OCI-LY3 (cell line): ENCODE data around the gene CGN.
"Not testable (repeated sequence)": the region's sequence is repeated elsewhere in the genome, so short reads cannot be mapped to it uniquely, and the experiment has no call there.

Source experiments
- H2AFZ ChIP-seq: fragments of 200-600, 300-600 bp; shearing (Covaris generic); 2 replicates; pipeline ENCODE4 v1.6.0; 2014; ENCODE audit warnings: antibody characterized with exemption, low read depth, low read length
- H3K27ac ChIP-seq: fragments of 200-600, 300-600 bp; sonication (generic); 2 replicates; pipeline ENCODE4 v1.5.1; 2014; ENCODE audit warnings: mild to moderate bottlenecking, low read length, moderate library complexity, mixed read lengths
- H3K27me3 ChIP-seq: fragments of 200-600, 300-600 bp; sonication (generic); 2 replicates; pipeline ENCODE4 v1.6.1; 2014; ENCODE audit warnings: low read depth, low read length, mixed read lengths
- H3K36me3 ChIP-seq: fragments of 200-600, 300-600 bp; sonication (generic); replicated peaks from 2 replicates; pipeline ENCODE3; 2014; ENCODE audit warnings: low read depth, low read length, mixed read lengths
- H3K4me1 ChIP-seq: fragments of 300-600, 200-600 bp; sonication (generic); 2 replicates; pipeline ENCODE4 v1.6.1; 2014; ENCODE audit warnings: low read length, mixed read lengths
- H3K4me2 ChIP-seq: fragments of 200-600, 300-600 bp; sonication (generic); 2 replicates; pipeline ENCODE4 v1.6.1; 2014; ENCODE audit warnings: low read length, mixed read lengths
- H3K4me3 ChIP-seq: fragments of 300-600, 200-600 bp; sonication (generic); 2 replicates; pipeline ENCODE4 v1.5.1; 2014; ENCODE audit warnings: antibody characterized with exemption, mild to moderate bottlenecking, low read length, moderate library complexity
- H3K79me2 ChIP-seq: fragments of 300-600, 200-600 bp; shearing (Covaris generic); 2 replicates; pipeline ENCODE4 v1.6.1; 2014; ENCODE audit warnings: mild to moderate bottlenecking, low read length, mixed read lengths
- H3K9ac ChIP-seq: fragments of 300-600, 200-600 bp; shearing (Covaris generic); 2 replicates; pipeline ENCODE4 v1.6.0; 2014; ENCODE audit warnings: mild to moderate bottlenecking, low read length, moderate library complexity
- H3K9me3 ChIP-seq: fragments of 200-600, 300-600 bp; shearing (Covaris generic); 2 replicates; pipeline ENCODE4 v1.6.1; 2014; ENCODE audit warnings: low read length, mixed read lengths; ENCODE audit not compliant: insufficient read depth
- H4K20me1 ChIP-seq: fragments of 200-600, 300-600 bp; sonication (generic); 2 replicates; pipeline ENCODE4 v1.6.1; 2016; ENCODE audit warnings: low read length, mixed read lengths; ENCODE audit not compliant: insufficient read depth
- CTCF ChIP-seq: fragments of 200-600, 300-600 bp; sonication (generic); IDR thresholded peaks from 2 replicates; pipeline ENCODE4 v1.5.1; 2014; ENCODE audit warnings: antibody characterized with exemption, low read length, low read depth
- EZH2phosphoT487 ChIP-seq: fragments of 200-600 bp; shearing (Covaris generic); IDR thresholded peaks from 2 replicates; pipeline ENCODE4 v1.6.1; 2018; ENCODE audit warnings: antibody characterized with exemption, mixed run types, low read depth

Gene CGN

GRCh38 chr1:151519667-151520066, 8.5 kb downstream of the CGN start:
- H4K20me1 ChIP-seq, result no peaks in the 10 kb centered on the region
- no peaks in the 10 kb centered on the region for H3K9me3 ChIP-seq
- no peak overlapping the region for H3K27ac ChIP-seq
- H3K4me2 ChIP-seq, result no peak overlapping the region
- H3K27me3 ChIP-seq, result no peaks in the 10 kb centered on the region
- no peak overlapping the region for H3K9ac ChIP-seq
- no peak overlapping the region for H3K4me3 ChIP-seq
- no peak overlapping the region for H2AFZ ChIP-seq
- no peak for TF ChIP-seq EZH2phosphoT487
- TF ChIP-seq CTCF, result no peak
- no peaks in the 10 kb centered on the region for H3K4me1 ChIP-seq
- no peaks in the 10 kb centered on the region for H3K36me3 ChIP-seq
- no peaks in the 10 kb centered on the region for H3K79me2 ChIP-seq

DNA sequence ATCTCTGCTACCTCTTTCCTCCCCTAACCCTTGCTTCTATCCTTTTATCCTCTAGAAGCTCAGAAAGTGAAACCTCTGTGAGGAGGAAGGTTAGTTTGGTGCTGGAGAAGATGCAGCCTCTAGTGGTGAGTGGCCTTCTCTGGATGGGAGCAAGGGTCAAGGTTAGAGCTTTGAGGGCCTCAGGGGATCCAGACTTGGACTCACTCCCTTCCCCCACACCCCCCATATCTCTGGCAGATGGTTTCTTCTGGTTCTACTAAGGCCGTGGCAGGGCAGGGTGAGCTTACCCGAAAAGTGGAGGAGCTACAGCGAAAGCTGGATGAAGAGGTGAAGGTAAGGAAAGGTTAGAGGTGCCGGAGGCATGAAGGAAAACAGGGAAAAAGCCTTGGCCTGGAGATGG, 9.2 kb downstream of the CGN start:
- H3K36me3 ChIP-seq, result no peaks in the 10 kb centered on the region
- no peaks in the 10 kb centered on the region for H4K20me1 ChIP-seq
- no peak overlapping the region for H3K4me2 ChIP-seq

DNA sequence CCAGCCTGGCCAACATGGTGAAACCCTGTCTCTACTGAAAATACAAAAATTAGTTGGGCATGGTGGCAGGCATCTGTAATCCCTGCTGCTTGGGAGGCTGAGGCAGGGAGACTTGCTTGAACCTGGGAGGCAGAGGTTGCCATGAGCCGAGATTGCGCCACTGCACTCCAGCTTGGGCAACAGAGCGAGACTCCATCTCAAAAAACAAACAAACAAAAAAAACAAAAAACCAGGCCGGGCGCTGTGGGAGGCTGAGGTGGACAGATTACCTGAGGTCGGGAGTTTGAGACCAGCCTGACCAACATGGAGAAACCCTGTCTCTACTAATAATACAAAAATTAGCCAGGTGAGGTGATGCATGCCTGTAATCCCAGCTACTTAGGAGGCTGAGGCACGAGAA, 11.2 kb downstream of the CGN start:
- not testable (repeated sequence) for H3K36me3 ChIP-seq, H3K79me2 ChIP-seq, H3K4me1 ChIP-seq, H3K27ac ChIP-seq, H3K9me3 ChIP-seq, H2AFZ ChIP-seq, H4K20me1 ChIP-seq, H3K4me2 ChIP-seq, H3K9ac ChIP-seq, H3K27me3 ChIP-seq, H3K4me3 ChIP-seq

More for the DNA sequence above, 9.2 kb downstream of the CGN start:
- H3K4me3 ChIP-seq, result no peak overlapping the region
- H3K79me2 ChIP-seq, result no peaks in the 10 kb centered on the region
- H3K4me1 ChIP-seq, result no peaks in the 10 kb centered on the region
- no peak overlapping the region for H2AFZ ChIP-seq
- H3K27ac ChIP-seq, result no peak overlapping the region
- no peaks in the 10 kb centered on the region for H3K27me3 ChIP-seq
- H3K9me3 ChIP-seq, result no peaks in the 10 kb centered on the region
- TF ChIP-seq EZH2phosphoT487, result no peak
- TF ChIP-seq CTCF, result peak; percentile 41
- no peak overlapping the region for H3K9ac ChIP-seq

DNA sequence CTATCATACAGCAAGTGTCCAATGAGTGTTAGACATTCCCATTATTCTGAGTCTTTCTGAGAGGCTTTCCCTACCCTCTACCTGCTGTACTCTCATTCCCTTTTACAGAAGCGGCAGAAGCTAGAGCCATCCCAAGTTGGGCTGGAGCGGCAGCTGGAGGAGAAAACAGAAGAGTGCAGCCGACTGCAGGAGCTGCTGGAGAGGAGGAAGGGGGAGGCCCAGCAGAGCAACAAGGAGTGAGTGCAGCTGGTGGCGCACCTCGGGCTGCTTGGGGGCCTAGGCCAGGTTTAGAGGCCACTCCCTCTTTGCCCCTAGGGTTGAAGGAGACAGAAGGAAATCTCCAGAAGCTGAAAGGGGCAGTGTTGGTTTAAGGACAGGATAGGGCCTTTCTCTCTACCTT, 12.1 kb downstream of the CGN start:
- no peaks in the 10 kb centered on the region for H3K79me2 ChIP-seq
- H4K20me1 ChIP-seq, result no peaks in the 10 kb centered on the region
- no peak overlapping the region for H3K4me3 ChIP-seq
- no peaks in the 10 kb centered on the region for H3K9me3 ChIP-seq
- no peaks in the 10 kb centered on the region for H3K27me3 ChIP-seq
- no peaks in the 10 kb centered on the region for H3K36me3 ChIP-seq
- TF ChIP-seq EZH2phosphoT487 (no peak), CTCF (no peak)
- no peak overlapping the region for H3K4me2 ChIP-seq
- no peak overlapping the region for H3K9ac ChIP-seq
- no peak overlapping the region for H3K27ac ChIP-seq
- no peaks in the 10 kb centered on the region for H3K4me1 ChIP-seq
- no peak overlapping the region for H2AFZ ChIP-seq

DNA sequence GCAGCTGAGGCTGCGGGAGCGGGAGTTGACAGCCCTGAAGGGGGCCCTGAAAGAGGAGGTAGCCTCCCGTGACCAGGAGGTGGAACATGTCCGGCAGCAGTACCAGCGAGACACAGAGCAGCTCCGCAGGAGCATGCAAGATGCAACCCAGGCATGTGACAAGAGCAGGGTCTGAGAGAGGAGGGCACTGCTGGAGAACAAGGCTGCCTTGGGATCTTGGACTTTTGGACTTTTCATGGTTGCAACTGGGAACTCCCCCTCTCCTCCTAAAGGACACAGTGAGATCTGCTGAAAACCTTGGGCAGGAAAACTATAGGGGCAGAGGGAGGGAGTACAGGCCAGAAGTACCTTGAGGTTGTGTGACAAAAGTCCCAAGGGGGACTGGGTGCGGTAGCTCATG, 13.5 kb downstream of the CGN start:
- Histone ChIP-seq H3K9ac (no peak overlapping the region), H3K36me3 (no peaks in the 10 kb centered on the region), H3K4me2 (no peak overlapping the region), H3K27me3 (no peaks in the 10 kb centered on the region), H4K20me1 (no peaks in the 10 kb centered on the region), H3K79me2 (no peaks in the 10 kb centered on the region), H3K27ac (no peak overlapping the region), H3K4me3 (no peak overlapping the region), H3K9me3 (no peaks in the 10 kb centered on the region), H2AFZ (no peak overlapping the region), H3K4me1 (no peaks in the 10 kb centered on the region)
- no peak for TF ChIP-seq EZH2phosphoT487
- TF ChIP-seq CTCF, result no peak
